SK-N-SH (cell line): Measurements from ENCODE around the gene MME. TPM values are rescaled to one million over a fixed set of nuclear protein-coding genes. Genes with fewer than 3 reads are reported as not detected.

ENCODE experiments used
- CTCF ChIA-PET: fragments of 300-600, 350-600 bp; formaldehyde crosslinking; extraction: SDS; loops from one replicate; lab custom pipeline; 2021; lab: Yijun Ruan, JAX
- POLR2A ChIA-PET: fragments of 350-600 bp; sonication (Branson Sonifier 250); formaldehyde crosslinking; extraction: SDS; loops from one replicate; lab custom pipeline; 2020; ENCODE audit warnings: antibody characterized with exemption, inconsistent platforms; lab: Yijun Ruan, JAX
- DNase-seq: peaks from one replicate; pipeline ENCODE4 v3.0.0; 2012
- H2AFZ ChIP-seq: fragments of 200-600 bp; sonication (generic); 2 replicates; pipeline ENCODE4 v1.8.1; 2016; ENCODE audit warnings: antibody characterized with exemption, mild to moderate bottlenecking, low read depth
- H3F3A ChIP-seq: fragments of 200-600 bp; sonication (generic); replicated peaks from 2 replicates; pipeline ENCODE3; 2016; ENCODE audit warnings: antibody characterized with exemption, mild to moderate bottlenecking; ENCODE audit not compliant: insufficient read depth
- H3K27ac ChIP-seq, 2 experiments: fragments of 200-500 bp in 1 of 2; fragments of 200-600 bp in 1 of 2; sonication (Bioruptor generic) in 1 of 2; sonication (generic), shearing (Covaris generic) in 1 of 2; 2 replicates each; pipeline versions ENCODE4 v1.5.1 to v1.6.1; 2014 to 2016; ENCODE audit warnings: low read depth in 2 of 2, inconsistent platforms in 1 of 2, low read length in 1 of 2, mild to moderate bottlenecking in 1 of 2, mixed read lengths in 1 of 2
- H3K27me3 ChIP-seq: fragments of 200-600 bp; sonication (generic), shearing (Covaris generic); 2 replicates; pipeline ENCODE4 v1.6.1; 2016; ENCODE audit warnings: mixed run types; ENCODE audit not compliant: insufficient read depth
- H3K36me3 ChIP-seq, 2 experiments: fragments of 200-500 bp in 1 of 2; fragments of 200-600 bp in 1 of 2; sonication (Bioruptor generic) in 1 of 2; sonication (generic) in 1 of 2; replicated peaks in 1 of 2; 2 replicates each; pipeline versions ENCODE3 to v1.5.1; 2014 to 2016; ENCODE audit warnings: low read length in 1 of 2, mild to moderate bottlenecking in 1 of 2; ENCODE audit not compliant: insufficient read depth in 2 of 2, control insufficient read depth in 1 of 2
- H3K4me1 ChIP-seq, 2 experiments: fragments of 200-500 bp in 1 of 2; fragments of 200-600 bp in 1 of 2; sonication (Bioruptor generic) in 1 of 2; sonication (generic), shearing (Covaris generic) in 1 of 2; 2 replicates each; pipeline versions ENCODE4 v1.5.1 to v1.6.1; 2014 to 2016; ENCODE audit warnings: low read depth in 1 of 2, low read length in 1 of 2, mixed run types in 1 of 2; ENCODE audit not compliant: insufficient read depth in 2 of 2, control insufficient read depth in 1 of 2
- H3K4me2 ChIP-seq: fragments of 200-600 bp; sonication (generic), shearing (Covaris generic); 2 replicates; pipeline ENCODE4 v1.6.1; 2017; ENCODE audit warnings: mixed run types
- H3K4me3 ChIP-seq, 2 experiments: fragments of 200-500 bp in 1 of 2; fragments of 200-600 bp in 1 of 2; sonication (Bioruptor generic) in 1 of 2; sonication (generic), shearing (Covaris generic) in 1 of 2; 2 replicates each; pipeline versions ENCODE4 v1.5.1 to v1.8.1; 2014 to 2016; ENCODE audit warnings: low read depth in 2 of 2, inconsistent platforms in 1 of 2, low read length in 1 of 2, mild to moderate bottlenecking in 1 of 2, mixed read lengths in 1 of 2, moderate library complexity in 1 of 2
- H3K79me2 ChIP-seq: fragments of 200-600 bp; sonication (generic); 2 replicates; pipeline ENCODE4 v1.8.1; 2017; ENCODE audit warnings: mild to moderate bottlenecking; ENCODE audit not compliant: insufficient read depth
- H3K9ac ChIP-seq: fragments of 200-600 bp; sonication (generic); 2 replicates; pipeline ENCODE4 v1.6.1; 2017; ENCODE audit warnings: mixed run types
- H3K9me2 ChIP-seq: fragments of 200-600 bp; sonication (generic); 2 replicates; pipeline ENCODE4 v1.6.1; 2017; ENCODE audit warnings: mixed run types
- H3K9me3 ChIP-seq: fragments of 200-600 bp; sonication (generic); 2 replicates; pipeline ENCODE4 v1.6.1; 2017; ENCODE audit warnings: mixed run types, mild to moderate bottlenecking, moderate library complexity
- H4K20me1 ChIP-seq: fragments of 200-600 bp; sonication (generic); 2 replicates; pipeline ENCODE4 v1.6.1; 2017; ENCODE audit warnings: mild to moderate bottlenecking, mixed run types; ENCODE audit not compliant: insufficient read depth
- CHD2 ChIP-seq: fragments of 150-350 bp; IDR thresholded peaks from 2 replicates; pipeline ENCODE4 v1.6.1; 2018; ENCODE audit warnings: low read length; ENCODE audit not compliant: partially characterized antibody
- FOSL2 ChIP-seq: IDR thresholded peaks from 2 replicates; pipeline ENCODE4 v1.4.0; 2012; ENCODE audit warnings: low read depth, mild to moderate bottlenecking, moderate library complexity, borderline replicate concordance
- MEF2A ChIP-seq: IDR thresholded peaks from 2 replicates; pipeline ENCODE4 v1.4.0; 2012; ENCODE audit warnings: low read depth, borderline replicate concordance
- MXI1 ChIP-seq: IDR thresholded peaks from 2 replicates; pipeline ENCODE4 v1.6.1; 2012; ENCODE audit warnings: mild to moderate bottlenecking, low read depth, low read length, improper control_type of control experiment
- NFIC ChIP-seq: IDR thresholded peaks from 2 replicates; pipeline ENCODE4 v1.4.0; 2012; ENCODE audit warnings: borderline replicate concordance
- NRF1 ChIP-seq: IDR thresholded peaks from 2 replicates; pipeline ENCODE4 v1.6.1; 2012; ENCODE audit warnings: low read depth, mild to moderate bottlenecking, low read length
- RAD21 ChIP-seq: IDR thresholded peaks from 2 replicates; pipeline ENCODE4 v1.6.1; 2012; ENCODE audit warnings: mild to moderate bottlenecking, low read length
- SMC3 ChIP-seq: IDR thresholded peaks from 2 replicates; pipeline ENCODE4 v1.6.1; 2012; ENCODE audit warnings: low read depth, low read length, improper control_type of control experiment
- TAF1 ChIP-seq: IDR thresholded peaks from 2 replicates; pipeline ENCODE4 v1.6.1; 2012; ENCODE audit warnings: low read depth, mild to moderate bottlenecking, low read length, moderate library complexity, borderline replicate concordance
- TCF12 ChIP-seq: IDR thresholded peaks from 2 replicates; pipeline ENCODE4 v1.4.0; 2012
- TEAD4 ChIP-seq: IDR thresholded peaks from 2 replicates; pipeline ENCODE4 v1.4.0; 2012; ENCODE audit warnings: mild to moderate bottlenecking, borderline replicate concordance; ENCODE audit not compliant: insufficient read depth
- WGBS: methylation state at CpG from one replicate; pipeline ENCODE4 v1.1.6; 2017; ENCODE audit warnings: low lambda C conversion rate; 5-methylcytosine and 5-hydroxymethylcytosine counted together
- polyA plus RNA-seq, 3 experiments: library from polyadenylated mRNA; depleted of rRNA; stranded (reverse); fragments of >200 nt; gene quantifications; 2 replicates each; pipeline ENCODE4 v1.2.3, GENCODE V29; 2012
- TF ChIP-seq, protein P1 (sequence below): fragments of 150-350 bp; IDR thresholded peaks from 2 replicates; pipeline ENCODE4 v1.6.1; 2017; ENCODE audit warnings: antibody characterized with exemption, low read length, low read depth, borderline replicate concordance
- TF ChIP-seq, protein P2 (sequence below): IDR thresholded peaks from 2 replicates; pipeline ENCODE4 v1.4.0; 2012; ENCODE audit warnings: low read depth
- TF ChIP-seq, protein P3 (sequence below): IDR thresholded peaks from 2 replicates; pipeline ENCODE4; 2012
- TF ChIP-seq, protein P4 (sequence below): fragments of 200-600 bp; sonication (generic); IDR thresholded peaks from 2 replicates; pipeline ENCODE4 v1.6.1; 2017; ENCODE audit warnings: antibody characterized with exemption, mild to moderate bottlenecking, moderate library complexity

The MME gene
- polyA plus RNA-seq, 1 of the 3 experiments (the other 2 are of a cell fraction), result 167 TPM

- no peak for TF ChIP-seq TAF1
- no peak for TF ChIP-seq MXI1
- TF ChIP-seq, protein P1, sequence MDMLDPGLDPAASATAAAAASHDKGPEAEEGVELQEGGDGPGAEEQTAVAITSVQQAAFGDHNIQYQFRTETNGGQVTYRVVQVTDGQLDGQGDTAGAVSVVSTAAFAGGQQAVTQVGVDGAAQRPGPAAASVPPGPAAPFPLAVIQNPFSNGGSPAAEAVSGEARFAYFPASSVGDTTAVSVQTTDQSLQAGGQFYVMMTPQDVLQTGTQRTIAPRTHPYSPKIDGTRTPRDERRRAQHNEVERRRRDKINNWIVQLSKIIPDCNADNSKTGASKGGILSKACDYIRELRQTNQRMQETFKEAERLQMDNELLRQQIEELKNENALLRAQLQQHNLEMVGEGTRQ, result no peak
- no peak for TF ChIP-seq MEF2A
- TF ChIP-seq NRF1, result no peak
These were observed 137.5 kb downstream of the MME start (continued) for GRCh38 chr3:155217591-155217990.

DNA sequence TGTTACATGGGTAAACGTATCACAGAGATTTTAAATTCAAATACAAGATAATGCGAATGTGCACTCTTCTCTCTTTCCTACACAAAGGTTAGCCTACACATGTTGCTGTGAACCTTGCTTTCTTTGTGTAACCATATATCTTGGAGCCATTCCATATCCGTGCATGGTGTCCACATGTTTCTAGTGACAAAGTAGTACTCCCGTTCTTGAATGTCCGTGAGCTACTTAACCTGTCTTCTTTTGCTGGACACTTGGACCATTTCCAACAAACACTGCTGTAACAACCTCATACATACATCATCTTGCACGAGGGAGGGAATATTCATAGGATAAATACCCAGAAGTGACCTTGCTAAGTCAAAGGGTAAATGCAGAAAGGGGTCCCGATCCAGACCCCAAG is 138.3 kb downstream of the MME start:
- Histone ChIP-seq H3K4me1 (no peaks in the 10 kb centered on the region), H3K4me3 (no peak overlapping the region), H3K9ac (no peak overlapping the region), H3F3A (no peaks in the 10 kb centered on the region), H3K9me2 (no peaks in the 10 kb centered on the region), H3K79me2 (no peaks in the 10 kb centered on the region), H2AFZ (no peak overlapping the region), H3K36me3 (no peaks in the 10 kb centered on the region), H3K9me3 (no peaks in the 10 kb centered on the region), H3K27ac (no peak overlapping the region), H3K4me2 (no peak overlapping the region), H4K20me1 (no peaks in the 10 kb centered on the region), H3K27me3 (no peaks in the 10 kb centered on the region)
- ChIA-PET CTCF (no interaction called here), POLR2A (no interaction called here)
- TF ChIP-seq NFIC, result no peak
- TF ChIP-seq FOSL2, result no peak
- TF ChIP-seq, protein P1, result no peak
- TF ChIP-seq RAD21, result no peak
- no peak for TF ChIP-seq TEAD4
- TF ChIP-seq TCF12, result no peak
- no peak for TF ChIP-seq SMC3
- TF ChIP-seq, protein P2, sequence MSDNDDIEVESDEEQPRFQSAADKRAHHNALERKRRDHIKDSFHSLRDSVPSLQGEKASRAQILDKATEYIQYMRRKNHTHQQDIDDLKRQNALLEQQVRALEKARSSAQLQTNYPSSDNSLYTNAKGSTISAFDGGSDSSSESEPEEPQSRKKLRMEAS, result no peak
- TF ChIP-seq, protein P3, sequence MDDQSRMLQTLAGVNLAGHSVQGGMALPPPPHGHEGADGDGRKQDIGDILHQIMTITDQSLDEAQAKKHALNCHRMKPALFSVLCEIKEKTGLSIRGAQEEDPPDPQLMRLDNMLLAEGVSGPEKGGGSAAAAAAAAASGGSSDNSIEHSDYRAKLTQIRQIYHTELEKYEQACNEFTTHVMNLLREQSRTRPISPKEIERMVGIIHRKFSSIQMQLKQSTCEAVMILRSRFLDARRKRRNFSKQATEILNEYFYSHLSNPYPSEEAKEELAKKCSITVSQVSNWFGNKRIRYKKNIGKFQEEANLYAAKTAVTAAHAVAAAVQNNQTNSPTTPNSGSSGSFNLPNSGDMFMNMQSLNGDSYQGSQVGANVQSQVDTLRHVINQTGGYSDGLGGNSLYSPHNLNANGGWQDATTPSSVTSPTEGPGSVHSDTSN, result no peak
- TF ChIP-seq, protein P4, sequence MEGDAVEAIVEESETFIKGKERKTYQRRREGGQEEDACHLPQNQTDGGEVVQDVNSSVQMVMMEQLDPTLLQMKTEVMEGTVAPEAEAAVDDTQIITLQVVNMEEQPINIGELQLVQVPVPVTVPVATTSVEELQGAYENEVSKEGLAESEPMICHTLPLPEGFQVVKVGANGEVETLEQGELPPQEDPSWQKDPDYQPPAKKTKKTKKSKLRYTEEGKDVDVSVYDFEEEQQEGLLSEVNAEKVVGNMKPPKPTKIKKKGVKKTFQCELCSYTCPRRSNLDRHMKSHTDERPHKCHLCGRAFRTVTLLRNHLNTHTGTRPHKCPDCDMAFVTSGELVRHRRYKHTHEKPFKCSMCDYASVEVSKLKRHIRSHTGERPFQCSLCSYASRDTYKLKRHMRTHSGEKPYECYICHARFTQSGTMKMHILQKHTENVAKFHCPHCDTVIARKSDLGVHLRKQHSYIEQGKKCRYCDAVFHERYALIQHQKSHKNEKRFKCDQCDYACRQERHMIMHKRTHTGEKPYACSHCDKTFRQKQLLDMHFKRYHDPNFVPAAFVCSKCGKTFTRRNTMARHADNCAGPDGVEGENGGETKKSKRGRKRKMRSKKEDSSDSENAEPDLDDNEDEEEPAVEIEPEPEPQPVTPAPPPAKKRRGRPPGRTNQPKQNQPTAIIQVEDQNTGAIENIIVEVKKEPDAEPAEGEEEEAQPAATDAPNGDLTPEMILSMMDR, result no peak
- no peak for TF ChIP-seq CHD2
- no peak for DNase-seq
- WGBS, result 51% methylated on average over 7 of the region's 7 CpGs
